Stomach (tissue), 9 donors: ENCODE results near the gene PJA1. TPM values are rescaled to one million over a fixed set of nuclear protein-coding genes. Genes with fewer than 3 reads are reported as not detected.

Source experiments
- DNase-seq, 2 donors: peaks; one replicate each; pipeline versions ENCODE4 v3.0.0 to v3.0.0-alpha.2; 2013 to 2019
- H3K27ac ChIP-seq, 5 donors: fragments of 200-600 bp in 4 of 5; sonication (generic) in 4 of 5; one replicate each; pipeline ENCODE4 v1.5.1; 2013 to 2019; ENCODE audit warnings: mild to moderate bottlenecking in 1 of 5, moderate library complexity in 1 of 5
- H3K27me3 ChIP-seq, 3 donors: fragments of 200-600 bp; sonication (generic); one replicate each; pipeline ENCODE4 v1.5.1; 2017 to 2019; ENCODE audit warnings: mixed run types in 1 of 3
- H3K36me3 ChIP-seq, 4 donors: fragments of 200-600 bp; sonication (generic); 1 replicate in 3 of 4; 2 replicates in 1 of 4; pipeline ENCODE4 v1.5.1; 2016 to 2019
- H3K4me1 ChIP-seq, 4 donors: fragments of 200-600 bp; sonication (generic); one replicate each; pipeline ENCODE4 v1.5.1; 2016 to 2019
- H3K4me3 ChIP-seq, 4 donors: fragments of 200-600 bp; sonication (generic) in 3 of 4; one replicate each; pipeline ENCODE4 v1.5.1; 2016 to 2019; ENCODE audit warnings: mild to moderate bottlenecking in 1 of 4
- H3K9me3 ChIP-seq, 4 donors: fragments of 200-600 bp; sonication (generic); one replicate each; pipeline ENCODE4 v1.5.1; 2016 to 2019
- EP300 ChIP-seq: sonication (generic); formaldehyde crosslinking; IDR thresholded peaks from one replicate; pipeline ENCODE4 v1.6.1; 2017; ENCODE audit warnings: antibody characterized with exemption
- POLR2A ChIP-seq, 4 donors: fragments of 450-650 bp; IDR thresholded peaks; one replicate each; pipeline ENCODE4 v1.6.1; 2016; ENCODE audit warnings: antibody characterized with exemption in 4 of 4, control low read depth in 2 of 4, mild to moderate bottlenecking in 1 of 4, moderate library complexity in 1 of 4
- POLR2AphosphoS5 ChIP-seq, 3 donors: sonication (generic); formaldehyde crosslinking; IDR thresholded peaks; one replicate each; pipeline ENCODE4 v1.6.1; 2016; ENCODE audit warnings: antibody characterized with exemption in 3 of 3
- WGBS, 5 donors: extraction: QIAGEN DNeasy Blood & Tissue Kit in 3 of 5; methylation state at CpG; one replicate each; pipeline versions ENCODE4 v1.1.5 to v1.1.7; 2013 to 2018; 5-methylcytosine and 5-hydroxymethylcytosine counted together
- intact Hi-C: fragments of 100-400 bp; cut with DNase I; formaldehyde crosslinking; loops from one replicate; pipeline ENCODE4 v1.15.1; 2023; ENCODE audit warnings: low total_unique reads
- polyA plus RNA-seq, 3 donors: library from polyadenylated mRNA; stranded (reverse); fragments of 200-250 nt; gene quantifications; one replicate each; pipeline ENCODE4 v1.2.3, GENCODE V29; 2013
- total RNA-seq, 5 donors: library from RNA; depleted of rRNA; stranded (reverse); fragments of >200 nt; gene quantifications; one replicate each; pipeline versions ENCODE4 v1.1.0 to v1.2.3, GENCODE V29; 2014 to 2016
- TF ChIP-seq, protein P1 (sequence below), 7 experiments: fragments of 450-650 bp in 4 of 7; fragments of 200-600 bp in 3 of 7; sonication (generic) in 3 of 7; IDR thresholded peaks; one replicate each; pipeline ENCODE4 v1.5.1; 2016 to 2019; ENCODE audit warnings: antibody characterized with exemption in 7 of 7, control low read depth in 2 of 7, mild to moderate bottlenecking in 1 of 7
- donor health status: healthy with polysubstance abuse.
- donor health status: Bipolar disorder and iron deficiency.
- donor health status: healthy.

PJA1 gene
- total and polyA plus RNA-seq, 8 donors, result 1.7 to 41.4 (median 12.0) TPM

- Histone ChIP-seq H3K4me1 (no peaks in the 10 kb centered on the region), H3K27ac (no peak overlapping the region), H3K36me3 (no peaks in the 10 kb centered on the region), H3K27me3 (peaks cover 0 to 6% (median 0%) of the 10 kb centered on the region in 3 donors), H3K4me3 (no peak overlapping the region), H3K9me3 (no peaks in the 10 kb centered on the region)
- 43 to 85% (median 64%) methylated on average over 1 to 3 of the region's 3 CpGs for WGBS, 5 donors
- intact Hi-C loops, result no loop called here
- TF ChIP-seq POLR2AphosphoS5 (IDR thresholded peaks at IDR 0.05) (no peak), EP300 (no peak), POLR2A (IDR thresholded peaks at IDR 0.05) (no peak)
- TF ChIP-seq, protein P1, sequence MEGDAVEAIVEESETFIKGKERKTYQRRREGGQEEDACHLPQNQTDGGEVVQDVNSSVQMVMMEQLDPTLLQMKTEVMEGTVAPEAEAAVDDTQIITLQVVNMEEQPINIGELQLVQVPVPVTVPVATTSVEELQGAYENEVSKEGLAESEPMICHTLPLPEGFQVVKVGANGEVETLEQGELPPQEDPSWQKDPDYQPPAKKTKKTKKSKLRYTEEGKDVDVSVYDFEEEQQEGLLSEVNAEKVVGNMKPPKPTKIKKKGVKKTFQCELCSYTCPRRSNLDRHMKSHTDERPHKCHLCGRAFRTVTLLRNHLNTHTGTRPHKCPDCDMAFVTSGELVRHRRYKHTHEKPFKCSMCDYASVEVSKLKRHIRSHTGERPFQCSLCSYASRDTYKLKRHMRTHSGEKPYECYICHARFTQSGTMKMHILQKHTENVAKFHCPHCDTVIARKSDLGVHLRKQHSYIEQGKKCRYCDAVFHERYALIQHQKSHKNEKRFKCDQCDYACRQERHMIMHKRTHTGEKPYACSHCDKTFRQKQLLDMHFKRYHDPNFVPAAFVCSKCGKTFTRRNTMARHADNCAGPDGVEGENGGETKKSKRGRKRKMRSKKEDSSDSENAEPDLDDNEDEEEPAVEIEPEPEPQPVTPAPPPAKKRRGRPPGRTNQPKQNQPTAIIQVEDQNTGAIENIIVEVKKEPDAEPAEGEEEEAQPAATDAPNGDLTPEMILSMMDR (IDR thresholded peaks at IDR 0.05), result no peak
- no peak for DNase-seq
Observed at GRCh38 chrX:69196666-69197065, 31.4 kb upstream of the PJA1 start.

DNA sequence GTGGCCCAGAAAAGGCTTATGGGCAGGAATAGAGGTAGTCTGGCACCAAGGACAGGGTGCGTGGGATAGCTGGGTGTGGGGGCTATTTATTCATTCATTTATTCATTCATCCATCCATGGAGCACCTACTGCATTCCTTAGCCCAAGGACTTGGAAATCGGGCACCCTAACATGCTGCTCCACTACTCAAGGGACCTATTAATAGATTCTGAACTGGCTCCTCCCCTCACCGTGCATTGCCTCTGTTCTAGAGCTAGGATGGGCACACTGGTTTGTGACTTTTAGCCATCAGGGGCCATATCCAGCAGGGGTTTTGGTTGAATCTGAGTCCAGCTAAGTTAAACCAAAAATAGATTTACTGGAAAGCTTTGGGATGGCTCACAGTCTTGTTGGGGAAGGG is 30.6 kb upstream of the PJA1 start:
- H3K4me1 ChIP-seq, result no peaks in the 10 kb centered on the region
- no peak overlapping the region for H3K27ac ChIP-seq
- DNase-seq, result no peak
- intact Hi-C loops, result no loop called here
- H3K9me3 ChIP-seq, result no peaks in the 10 kb centered on the region
- no peaks in the 10 kb centered on the region for H3K36me3 ChIP-seq
- TF ChIP-seq POLR2AphosphoS5 (IDR thresholded peaks at IDR 0.05), result no peak
- TF ChIP-seq EP300, result no peak
- TF ChIP-seq POLR2A (IDR thresholded peaks at IDR 0.05), result no peak
- TF ChIP-seq, protein P1 (IDR thresholded peaks at IDR 0.05), result no peak
- H3K4me3 ChIP-seq, result no peak overlapping the region
- 48 to 86% (median 67%) methylated on average over 3 of the region's 3 CpGs for WGBS, 5 donors
- H3K27me3 ChIP-seq, result peaks cover 0 to 6% (median 0%) of the 10 kb centered on the region in 3 donors

DNA sequence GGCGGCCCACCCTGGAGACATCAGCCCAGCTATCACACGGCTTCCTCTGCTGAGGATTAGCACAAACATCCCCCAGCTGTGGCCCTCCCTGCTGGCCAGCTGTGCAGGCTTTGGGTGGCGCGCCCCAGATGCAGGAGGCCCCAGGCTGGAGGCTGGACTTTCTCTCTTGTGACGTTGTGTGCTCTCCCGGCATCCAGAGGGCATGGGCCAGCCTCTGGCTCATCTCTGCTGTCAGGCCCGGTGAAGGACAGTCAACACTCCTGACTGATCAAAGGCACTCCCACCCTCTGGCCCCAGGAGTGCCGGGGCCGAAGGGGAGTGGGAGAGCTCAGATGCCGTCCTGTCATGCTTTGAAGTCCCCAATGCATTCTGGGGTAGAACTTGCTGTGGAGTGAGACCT is 29.9 kb upstream of the PJA1 start:
- DNase-seq, result peak in 1 of 2 donors; percentile 61
- H3K9me3 ChIP-seq, result no peaks in the 10 kb centered on the region
- WGBS, 5 donors, result 63 to 82% (median 72%) methylated on average over 6 to 10 of the region's 10 CpGs; no CpG with 5 or more reads in 1 of the 5 donors
- no peak overlapping the region for H3K4me3 ChIP-seq
- no peak overlapping the region for H3K27ac ChIP-seq
- peaks cover 0 to 6% (median 0%) of the 10 kb centered on the region in 3 donors for H3K27me3 ChIP-seq
- H3K4me1 ChIP-seq, result no peaks in the 10 kb centered on the region
- intact Hi-C loops, result no loop called here
- no peak for TF ChIP-seq POLR2AphosphoS5 (IDR thresholded peaks at IDR 0.05)
- no peaks in the 10 kb centered on the region for H3K36me3 ChIP-seq

- intact Hi-C loops, result no loop called here
- Histone ChIP-seq H3K36me3 (no peaks in the 10 kb centered on the region), H3K4me3 (no peak overlapping the region), H3K9me3 (no peaks in the 10 kb centered on the region), H3K27me3 (peaks cover 0 to 6% (median 0%) of the 10 kb centered on the region in 3 donors), H3K4me1 (no peaks in the 10 kb centered on the region), H3K27ac (no peak overlapping the region)
- WGBS, 5 donors, result 63 to 100% (median 75%) methylated on average over 2 of the region's 2 CpGs
- no peak for DNase-seq
- TF ChIP-seq, protein P1 (IDR thresholded peaks at IDR 0.05), result no peak
- TF ChIP-seq POLR2AphosphoS5 (IDR thresholded peaks at IDR 0.05), result no peak
- no peak for TF ChIP-seq EP300
- no peak for TF ChIP-seq POLR2A (IDR thresholded peaks at IDR 0.05)
Observed at GRCh38 chrX:69192603-69193002, 27.4 kb upstream of the PJA1 start.

- H3K27ac ChIP-seq, result no peak overlapping the region
- H3K27me3 ChIP-seq, result no peaks in the 10 kb centered on the region
- DNase-seq, result peak in 1 of 2 donors; percentile 72
- H3K36me3 ChIP-seq, result no peaks in the 10 kb centered on the region
- H3K9me3 ChIP-seq, result no peaks in the 10 kb centered on the region
- TF ChIP-seq POLR2AphosphoS5 (IDR thresholded peaks at IDR 0.05) (no peak), EP300 (no peak), POLR2A (IDR thresholded peaks at IDR 0.05) (no peak)
- TF ChIP-seq, protein P1 (IDR thresholded peaks at IDR 0.05), result no peak
- no peak overlapping the region for H3K4me3 ChIP-seq
- intact Hi-C loops, result no loop called here
- 57 to 65% (median 61%) methylated on average over 8 to 9 of the region's 9 CpGs for WGBS, 5 donors
- no peaks in the 10 kb centered on the region for H3K4me1 ChIP-seq
Observed at GRCh38 chrX:69189576-69190371, 24.5 kb upstream of the PJA1 start.
